ENCODE data around the gene ZNF761. TPM values are rescaled to one million over a fixed set of nuclear protein-coding genes. Genes with fewer than 3 reads are reported as not detected.
"Not testable (repeated sequence)": the region's sequence is repeated elsewhere in the genome, so short reads cannot be mapped to it uniquely, and the experiment has no call there.

The ZNF761 gene
- total and polyA plus RNA-seq, 12 donors, result 5.8 to 22.0 (median 10.9) TPM

GRCh38 chr19:53396525-53396868 is 35.3 kb upstream of the ZNF761 start:
- intact Hi-C loops (cut with DNase I), result no loop called here
- Histone ChIP-seq H3K4me1 (replicated peaks in 1 of 2) (peaks cover 13 to 21% of the 10 kb centered on the region in 2 donors), H3K9me3 (replicated peaks in 1 of 3) (no peaks in the 10 kb centered on the region), H3K4me3 (peak overlapping the region in 2 of 4 donors; percentile 9 to 71), H3K27me3 (no peaks in the 10 kb centered on the region), H3K36me3 (replicated peaks in 1 of 2) (peaks cover 0 to 14% of the 10 kb centered on the region in 2 donors), H3K27ac (peak overlapping the region in 2 of 5 donors; percentile 48 to 87)
- 0 to 17% (median 8%) methylated on average over 1 of the region's 1 CpG for WGBS, 4 donors
- peak in 1 of 2 donors; percentile 19 for TF ChIP-seq POLR2A (IDR thresholded peaks at IDR 0.05)
- no peak for TF ChIP-seq CTCF (IDR thresholded peaks at IDR 0.05)
- no peak for DNase-seq

GRCh38 chr19:53397918-53398317 is 33.9 kb upstream of the ZNF761 start:
- H3K9me3 ChIP-seq (replicated peaks in 1 of 3); intact Hi-C loops (cut with DNase I); DNase-seq; H3K27me3 ChIP-seq; H3K4me3 ChIP-seq; H3K27ac ChIP-seq: not testable (repeated sequence)
- H3K4me1 ChIP-seq (replicated peaks in 1 of 2), result peaks cover 13 to 21% of the 10 kb centered on the region in 2 donors
- 50 to 82% (median 67%) methylated on average over 1 of the region's 1 CpG for WGBS, 4 donors
- H3K36me3 ChIP-seq (replicated peaks in 1 of 2), result peaks cover 0 to 22% of the 10 kb centered on the region in 2 donors

- Histone ChIP-seq H3K9me3 (replicated peaks in 1 of 3) (peaks cover 0 to 37% (median 0%) of the 10 kb centered on the region in 3 donors), H3K4me3 (no peak overlapping the region), H3K4me1 (replicated peaks in 1 of 2) (no peaks in the 10 kb centered on the region), H3K27me3 (no peaks in the 10 kb centered on the region), H3K36me3 (replicated peaks in 1 of 2) (peaks cover 9 to 19% of the 10 kb centered on the region in 2 donors), H3K27ac (no peak overlapping the region)
- DNase-seq, result no peak
- TF ChIP-seq POLR2A (IDR thresholded peaks at IDR 0.05), result no peak
- TF ChIP-seq CTCF (IDR thresholded peaks at IDR 0.05), result no peak
- intact Hi-C loops (cut with DNase I), result no loop called here
- 80 to 93% (median 86%) methylated on average over 7 of the region's 7 CpGs for WGBS, 4 donors
Measured at GRCh38 chr19:53409505-53410204, 22.1 kb upstream of the ZNF761 start.

- not testable (repeated sequence) for H3K36me3 ChIP-seq (replicated peaks in 1 of 2); H3K9me3 ChIP-seq (replicated peaks in 1 of 3); H3K4me3 ChIP-seq; H3K4me1 ChIP-seq (replicated peaks in 1 of 2); H3K27ac ChIP-seq; H3K27me3 ChIP-seq; DNase-seq
- intact Hi-C loops (cut with DNase I), result loop anchor here in 1 of 2 donors (10.0 kb wide), 1 partner anchor 94 kb away; no protein-coding TSS in a partner anchor
- 66 to 73% (median 69%) methylated on average over 11 of the region's 11 CpGs for WGBS, 4 donors
Measured at GRCh38 chr19:53420520-53421315, 11.1 kb upstream of the ZNF761 start.

GRCh38 chr19:53422551-53422950 is 9.2 kb upstream of the ZNF761 start:
- Histone ChIP-seq H3K36me3 (replicated peaks in 1 of 2) (no peaks in the 10 kb centered on the region), H3K27me3 (no peaks in the 10 kb centered on the region), H3K4me3 (no peak overlapping the region), H3K27ac (no peak overlapping the region), H3K9me3 (replicated peaks in 1 of 3) (no peaks in the 10 kb centered on the region), H3K4me1 (replicated peaks in 1 of 2) (peaks cover 0 to 5% of the 10 kb centered on the region in 2 donors)
- intact Hi-C loops (cut with DNase I), result loop anchor here in 1 of 2 donors (10.0 kb wide), 1 partner anchor 92 kb away; no protein-coding TSS in a partner anchor
- no peak for DNase-seq
- no peak for TF ChIP-seq CTCF (IDR thresholded peaks at IDR 0.05)
- no peak for TF ChIP-seq POLR2A (IDR thresholded peaks at IDR 0.05)
- 83 to 93% (median 88%) methylated on average over 5 of the region's 5 CpGs for WGBS, 4 donors

- not testable (repeated sequence) for H3K27me3 ChIP-seq; H3K9me3 ChIP-seq (replicated peaks in 1 of 3); H3K4me1 ChIP-seq (replicated peaks in 1 of 2); H3K36me3 ChIP-seq (replicated peaks in 1 of 2); H3K4me3 ChIP-seq
- 22 to 42% (median 34%) methylated on average over 2 to 11 of the region's 13 CpGs; no CpG with 5 or more reads in 1 of the 4 donors for WGBS, 4 donors
- intact Hi-C loops (cut with DNase I), result loop anchor here in 1 of 2 donors (10.0 kb wide), 1 partner anchor 92 kb away; no protein-coding TSS in a partner anchor
- DNase-seq, result peak in 1 of 7 donors; percentile 11
- H3K27ac ChIP-seq, result peak overlapping the region in 1 of 5 donors; percentile 58
Measured at GRCh38 chr19:53423074-53423473, 8.7 kb upstream of the ZNF761 start.

GRCh38 chr19:53423680-53424079 is 8.1 kb upstream of the ZNF761 start:
- H3K9me3 ChIP-seq (replicated peaks in 1 of 3); H3K36me3 ChIP-seq (replicated peaks in 1 of 2); H3K4me1 ChIP-seq (replicated peaks in 1 of 2); H3K4me3 ChIP-seq; H3K27me3 ChIP-seq: not testable (repeated sequence)
- peak in 1 of 7 donors; percentile 37 for DNase-seq
- 49 to 58% (median 52%) methylated on average over 8 of the region's 8 CpGs for WGBS, 4 donors
- intact Hi-C loops (cut with DNase I), result loop anchor here in 1 of 2 donors (10.0 kb wide), 1 partner anchor 91 kb away; no protein-coding TSS in a partner anchor
- peak overlapping the region in 1 of 5 donors; percentile 17 for H3K27ac ChIP-seq
